ENCODE measurements around the gene RPS19. TPM values are rescaled to one million over a fixed set of nuclear protein-coding genes. Genes with fewer than 3 reads are reported as not detected.
A peak's percentile ranks its signal among the peaks of the same experiment; 100 is the strongest.
"Not testable (repeated sequence)": the region's sequence is repeated elsewhere in the genome, so short reads cannot be mapped to it uniquely, and the experiment has no call there.

The RPS19 gene
- total and polyA plus RNA-seq, 2 donors (not counting 1 experiment from before 2014, with no cell fraction given) = 1,320 to 2,197 TPM

- not testable (repeated sequence) for H3K9me3 ChIP-seq (ENCODE audit: control insufficient read depth, insufficient read depth, low read depth, low read length); H3K79me2 ChIP-seq (ENCODE audit: control insufficient read depth, insufficient read depth, low read length); H2AFZ ChIP-seq (ENCODE audit: low read length); H3K4me1 ChIP-seq (ENCODE audit: control insufficient read depth, extremely low read depth, insufficient read depth, low read length); H3K4me3 ChIP-seq (replicated peaks in 1 of 4; ENCODE audit: control extremely low read depth in 1 of 4, insufficient read depth in 1 of 4, low read depth in 3 of 4, low read length in 4 of 4); H3K4me2 ChIP-seq (ENCODE audit: extremely low read depth, insufficient read depth, low read length); H3K27ac ChIP-seq (ENCODE audit: insufficient read depth, low read length); H4K20me1 ChIP-seq (ENCODE audit: control insufficient read depth, extremely low read depth, insufficient read depth, low read length); H3K36me3 ChIP-seq (ENCODE audit: control insufficient read depth, insufficient read depth, low read length); DNase-seq (ENCODE audit: low read depth in 2 of 2); H3K9ac ChIP-seq (ENCODE audit: insufficient read depth, low read length)
- H3K27me3 ChIP-seq (ENCODE audit: control insufficient read depth, insufficient read depth, low read length) = peaks cover 58% of the 10 kb centered on the region
- peak; percentile 94 for TF ChIP-seq EZH2 (IDR thresholded peaks at IDR 0.05; ENCODE audit: low read length, missing control alignments)
These were observed 54.4 kb downstream of the RPS19 start for GRCh38 chr19:41914424-41914834.

- no peaks in the 10 kb centered on the region for H3K79me2 ChIP-seq (ENCODE audit: control insufficient read depth, insufficient read depth, low read length)
- H3K9ac ChIP-seq (ENCODE audit: insufficient read depth, low read length) = no peak overlapping the region
- no peak overlapping the region for H3K27ac ChIP-seq (ENCODE audit: insufficient read depth, low read length)
- H3K27me3 ChIP-seq (ENCODE audit: control insufficient read depth, insufficient read depth, low read length) = peaks cover 60% of the 10 kb centered on the region
- no peaks in the 10 kb centered on the region for H4K20me1 ChIP-seq (ENCODE audit: control insufficient read depth, extremely low read depth, insufficient read depth, low read length)
- H3K4me3 ChIP-seq (replicated peaks in 1 of 4; ENCODE audit: control extremely low read depth in 1 of 4, insufficient read depth in 1 of 4, low read depth in 3 of 4, low read length in 4 of 4) = no peak overlapping the region
- DNase-seq (ENCODE audit: low read depth in 2 of 2) = no peak
- H2AFZ ChIP-seq (ENCODE audit: low read length) = no peak overlapping the region
- H3K36me3 ChIP-seq (ENCODE audit: control insufficient read depth, insufficient read depth, low read length) = no peaks in the 10 kb centered on the region
- no peak overlapping the region for H3K4me2 ChIP-seq (ENCODE audit: extremely low read depth, insufficient read depth, low read length)
- no peaks in the 10 kb centered on the region for H3K9me3 ChIP-seq (ENCODE audit: control insufficient read depth, insufficient read depth, low read depth, low read length)
- TF ChIP-seq CTCF (conservative IDR thresholded peaks at IDR 0.05 in 1 of 2, IDR thresholded peaks at IDR 0.05 in 1 of 2; ENCODE audit: low read depth in 1 of 2, low read length in 2 of 2) (no peak), EZH2 (IDR thresholded peaks at IDR 0.05; ENCODE audit: low read length, missing control alignments) (peak; percentile 96)
- no peaks in the 10 kb centered on the region for H3K4me1 ChIP-seq (ENCODE audit: control insufficient read depth, extremely low read depth, insufficient read depth, low read length)
These were observed 55.1 kb downstream of the RPS19 start for GRCh38 chr19:41915021-41915775.

GRCh38 chr19:41915776-41916414 is 55.8 kb downstream of the RPS19 start:
- DNase-seq (ENCODE audit: low read depth in 2 of 2) = no peak
- Histone ChIP-seq H2AFZ (ENCODE audit: low read length) (no peak overlapping the region), H4K20me1 (ENCODE audit: control insufficient read depth, extremely low read depth, insufficient read depth, low read length) (no peaks in the 10 kb centered on the region), H3K79me2 (ENCODE audit: control insufficient read depth, insufficient read depth, low read length) (no peaks in the 10 kb centered on the region), H3K27me3 (ENCODE audit: control insufficient read depth, insufficient read depth, low read length) (peaks cover 58% of the 10 kb centered on the region), H3K4me3 (replicated peaks in 1 of 4; ENCODE audit: control extremely low read depth in 1 of 4, insufficient read depth in 1 of 4, low read depth in 3 of 4, low read length in 4 of 4) (no peak overlapping the region), H3K4me2 (ENCODE audit: extremely low read depth, insufficient read depth, low read length) (no peak overlapping the region), H3K4me1 (ENCODE audit: control insufficient read depth, extremely low read depth, insufficient read depth, low read length) (no peaks in the 10 kb centered on the region), H3K36me3 (ENCODE audit: control insufficient read depth, insufficient read depth, low read length) (no peaks in the 10 kb centered on the region), H3K27ac (ENCODE audit: insufficient read depth, low read length) (no peak overlapping the region), H3K9me3 (ENCODE audit: control insufficient read depth, insufficient read depth, low read depth, low read length) (no peaks in the 10 kb centered on the region), H3K9ac (ENCODE audit: insufficient read depth, low read length) (no peak overlapping the region)
- TF ChIP-seq CTCF (conservative IDR thresholded peaks at IDR 0.05 in 1 of 2, IDR thresholded peaks at IDR 0.05 in 1 of 2; ENCODE audit: low read depth in 1 of 2, low read length in 2 of 2) (no peak), EZH2 (IDR thresholded peaks at IDR 0.05; ENCODE audit: low read length, missing control alignments) (no peak)
